GM12891 (cell line): Measurements from ENCODE around the gene GSTO2.
A peak's percentile ranks its signal among the peaks of the same experiment; 100 is the strongest.

Source experiments
- DNase-seq: peaks from one replicate; pipeline ENCODE4 v3.0.0; 2011; ENCODE audit warnings: low spot score; ENCODE audit not compliant: insufficient read length
- FAIRE-seq: peaks from 2 replicates; lab custom pipeline; 2011; peaks lifted over from hg19 to GRCh38; lab: Jason Lieb, UNC
- PAX5 ChIP-seq: IDR thresholded peaks from 2 replicates; pipeline ENCODE4 v1.6.1; 2011; ENCODE audit warnings: low read length, moderate library complexity, mild to moderate bottlenecking; ENCODE audit not compliant: insufficient read depth, severe bottlenecking
- POLR2A ChIP-seq: IDR thresholded peaks from 2 replicates; pipeline ENCODE4 v1.6.1; 2011; ENCODE audit warnings: low read depth, low read length, control low read depth
- POLR2AphosphoS5 ChIP-seq: IDR thresholded peaks from 2 replicates; pipeline ENCODE4 v1.6.1; 2011; ENCODE audit warnings: low read depth, low read length, control low read depth
- POU2F2 ChIP-seq: IDR thresholded peaks from 2 replicates; pipeline ENCODE4 v1.6.1; 2011; ENCODE audit warnings: low read depth, mild to moderate bottlenecking, control low read depth, low read length, moderate library complexity
- SPI1 ChIP-seq: IDR thresholded peaks from 2 replicates; pipeline ENCODE4 v1.6.1; 2011; ENCODE audit warnings: low read depth, low read length, control low read depth
- TAF1 ChIP-seq: IDR thresholded peaks from 2 replicates; pipeline ENCODE4 v1.6.1; 2011; ENCODE audit warnings: low read depth, low read length, control low read depth

The GSTO2 gene

DNA sequence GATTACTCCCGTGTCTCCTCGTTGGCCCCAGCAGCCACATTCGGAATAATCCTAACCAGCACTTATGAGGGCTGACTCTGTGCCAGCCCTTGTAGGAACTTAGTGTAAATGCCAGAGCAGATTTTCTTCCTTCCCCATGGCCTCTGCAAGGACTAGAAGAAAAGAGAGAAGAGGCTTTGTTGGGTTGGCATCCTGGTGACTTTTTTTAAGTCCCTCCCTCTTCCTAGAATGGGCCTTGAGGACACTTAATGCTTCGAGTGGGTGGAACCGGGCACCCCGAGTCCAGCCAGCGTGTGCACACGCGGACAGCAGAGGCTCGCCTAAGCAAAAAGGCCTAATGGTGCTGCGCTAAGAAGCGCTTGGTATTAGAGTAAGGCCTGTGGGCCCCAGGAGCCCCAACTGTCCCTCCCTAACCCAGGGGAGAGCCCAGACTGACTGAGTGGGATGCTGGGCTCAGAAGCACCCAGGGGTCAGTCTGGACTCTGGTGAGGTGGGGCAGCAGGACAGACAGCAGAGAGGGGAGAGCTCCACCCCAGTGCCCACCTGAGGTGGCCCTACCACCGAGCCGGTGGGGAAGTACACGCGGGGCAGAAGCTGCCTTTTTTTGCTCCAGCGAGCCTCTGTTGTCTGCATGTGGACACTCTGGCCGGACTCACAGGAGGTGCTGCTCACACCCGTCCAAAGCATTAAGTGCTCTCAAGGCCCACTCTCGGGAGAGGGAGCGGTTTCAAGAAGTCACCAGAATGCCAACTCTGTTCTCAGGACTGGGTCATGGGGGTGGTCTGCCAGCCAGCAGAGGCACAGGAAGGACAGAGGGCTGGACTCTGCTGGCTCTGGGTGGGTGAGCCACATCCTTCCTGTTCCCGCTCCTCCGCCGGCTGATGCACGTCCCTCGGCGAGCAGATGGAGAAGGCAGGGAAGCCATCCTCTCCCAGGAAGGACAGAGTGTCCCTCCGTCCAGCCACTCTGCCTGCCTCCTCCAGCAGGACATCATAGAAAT, 56.8 kb downstream of the GSTO2 start:
- TF ChIP-seq POU2F2: no peak
- no peak for TF ChIP-seq TAF1
- TF ChIP-seq POLR2AphosphoS5: no peak
- no peak for TF ChIP-seq SPI1
- TF ChIP-seq PAX5: no peak
- no peak for TF ChIP-seq POLR2A
- no peak for FAIRE-seq
- DNase-seq: no peak

DNA sequence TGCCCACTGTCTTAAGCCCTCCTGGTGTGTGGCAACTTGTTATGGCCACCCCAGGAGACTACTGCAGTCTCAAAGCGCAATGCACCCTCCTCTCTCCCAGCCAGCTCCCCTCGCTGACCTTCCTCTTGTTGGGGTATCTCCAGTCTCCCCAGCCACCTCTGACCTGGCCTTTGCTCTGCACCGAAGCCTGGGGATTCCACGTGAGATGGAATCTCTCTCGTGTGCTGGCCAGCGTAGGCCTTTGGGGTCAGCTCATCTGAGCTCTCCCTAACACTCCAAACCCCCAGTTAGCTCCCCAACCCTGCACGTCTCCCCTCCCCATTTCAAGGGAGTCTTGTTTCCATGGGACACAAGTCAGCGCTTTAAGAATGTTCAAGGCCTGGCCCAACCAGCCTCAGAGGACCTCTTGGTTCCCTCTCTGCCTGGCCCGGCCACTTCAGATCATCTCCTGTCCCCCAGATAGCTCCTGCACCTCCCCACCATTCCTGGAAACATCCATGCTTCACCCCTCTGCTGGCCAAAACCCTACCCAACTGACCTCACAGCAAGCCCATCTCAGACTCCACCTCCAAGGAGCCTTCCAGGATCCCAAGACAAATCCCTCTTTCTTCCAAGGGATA, 58.1 kb downstream of the GSTO2 start:
- FAIRE-seq: no peak

DNA sequence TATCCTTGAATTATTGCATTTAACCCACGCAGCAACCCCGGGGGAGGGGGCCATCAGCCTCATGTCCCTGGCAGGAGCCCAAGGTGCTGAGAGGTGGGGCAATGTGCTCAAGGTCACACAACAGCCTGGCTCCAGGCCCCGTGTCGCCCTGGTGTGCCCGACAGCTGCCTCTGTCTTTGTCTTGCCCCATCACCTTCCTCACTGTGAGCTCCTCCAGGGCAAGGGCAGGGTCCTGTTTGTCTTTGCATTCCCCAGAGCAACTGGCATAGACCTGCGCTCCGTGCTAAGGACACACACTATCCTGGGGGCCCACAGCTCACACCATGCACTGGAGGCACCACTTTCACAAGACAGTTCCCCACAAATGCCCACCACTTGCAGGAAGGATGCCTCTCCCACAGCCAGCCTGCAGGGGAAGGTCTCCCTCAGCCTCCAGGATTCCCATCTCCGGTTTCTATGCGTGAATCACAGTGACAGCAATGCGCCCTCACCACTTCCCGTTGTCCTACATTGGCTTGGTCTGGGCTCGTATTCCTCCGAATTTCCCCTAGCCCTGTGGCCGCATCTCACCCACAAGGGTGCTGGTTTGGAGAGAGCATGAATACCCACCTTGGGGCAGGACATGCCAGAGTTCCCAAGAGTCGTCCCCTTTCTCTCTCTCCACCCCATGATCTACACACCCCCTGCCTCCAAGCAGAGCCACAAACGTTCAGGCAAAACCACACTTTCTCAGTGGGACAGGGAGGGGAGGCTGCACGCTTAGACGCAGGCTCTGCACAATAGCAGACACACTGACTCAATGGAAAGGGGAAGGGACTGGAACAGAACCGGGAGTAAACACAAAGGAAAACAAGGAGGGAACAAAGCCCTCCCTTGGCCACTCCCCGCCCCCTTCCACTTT, 59.0 kb downstream of the GSTO2 start:
- TF ChIP-seq POU2F2: no peak
- FAIRE-seq: no peak
- no peak for DNase-seq

More for the DNA sequence above, 58.1 kb downstream of the GSTO2 start:
- TF ChIP-seq PAX5 (no peak), TAF1 (no peak), POU2F2 (no peak), POLR2A (no peak), SPI1 (no peak), POLR2AphosphoS5 (no peak)
- DNase-seq: no peak

DNA sequence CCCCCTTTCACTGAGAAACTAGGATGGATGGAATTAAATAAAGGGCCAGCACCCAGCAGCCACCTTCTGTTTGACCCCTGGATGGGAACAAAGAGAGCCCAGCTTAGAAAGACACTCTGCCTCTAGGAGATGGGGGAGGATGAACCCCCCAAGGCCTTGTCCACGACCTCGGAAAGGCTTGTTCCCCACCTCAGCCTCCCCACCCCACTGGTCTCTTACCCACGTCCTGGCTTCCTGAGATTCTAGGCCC, 59.6 kb downstream of the GSTO2 start:
- TF ChIP-seq POLR2A: no peak
- no peak for TF ChIP-seq TAF1
- no peak for TF ChIP-seq POLR2AphosphoS5
- TF ChIP-seq POU2F2: no peak
- no peak for TF ChIP-seq PAX5
- TF ChIP-seq SPI1: no peak
- FAIRE-seq (no peak), DNase-seq (no peak)

DNA sequence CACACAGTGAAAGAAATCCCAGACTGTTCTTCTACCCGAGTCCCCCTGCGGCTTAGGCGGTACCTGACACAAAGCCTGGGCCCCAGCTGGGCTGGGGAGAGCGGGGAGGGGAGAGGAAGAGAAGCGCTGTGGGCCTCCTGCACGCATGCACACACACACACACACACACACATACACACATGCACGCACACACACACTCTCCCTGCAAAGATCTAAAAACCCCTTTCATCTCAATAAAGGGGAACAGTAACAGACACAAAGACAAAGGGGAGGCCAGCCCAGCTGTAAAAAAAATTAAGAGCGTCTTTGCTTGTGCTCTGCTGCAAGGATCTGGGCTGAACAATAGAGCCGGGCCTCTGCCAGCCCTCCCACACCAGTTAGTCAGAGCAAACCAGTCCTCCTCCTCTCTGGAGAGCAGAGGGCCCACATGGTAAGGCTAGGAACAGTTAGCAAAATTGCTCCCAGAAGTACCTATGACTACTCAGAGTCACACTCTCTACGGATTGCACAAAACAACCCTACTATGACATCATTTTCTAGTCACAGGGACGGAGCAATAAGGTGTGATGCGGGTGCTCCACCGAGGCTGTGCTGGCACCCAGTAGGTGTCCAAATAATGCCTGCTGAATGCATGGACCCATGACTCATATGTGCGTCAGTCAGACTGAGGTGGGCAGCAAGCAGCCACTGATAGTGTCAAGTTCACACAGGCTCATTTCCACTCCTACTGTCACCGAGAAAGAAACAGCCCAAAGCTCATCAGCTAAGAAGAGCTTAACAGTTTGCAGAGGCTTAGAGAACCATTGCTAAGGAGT, 60.1 kb downstream of the GSTO2 start:
- FAIRE-seq (peak; percentile 33), DNase-seq (no peak)
- TF ChIP-seq SPI1: no peak
- TF ChIP-seq POU2F2: 0 out of 2 replicates have a peak, but pooled peaks have one; percentile 14
- TF ChIP-seq TAF1: no peak

DNA sequence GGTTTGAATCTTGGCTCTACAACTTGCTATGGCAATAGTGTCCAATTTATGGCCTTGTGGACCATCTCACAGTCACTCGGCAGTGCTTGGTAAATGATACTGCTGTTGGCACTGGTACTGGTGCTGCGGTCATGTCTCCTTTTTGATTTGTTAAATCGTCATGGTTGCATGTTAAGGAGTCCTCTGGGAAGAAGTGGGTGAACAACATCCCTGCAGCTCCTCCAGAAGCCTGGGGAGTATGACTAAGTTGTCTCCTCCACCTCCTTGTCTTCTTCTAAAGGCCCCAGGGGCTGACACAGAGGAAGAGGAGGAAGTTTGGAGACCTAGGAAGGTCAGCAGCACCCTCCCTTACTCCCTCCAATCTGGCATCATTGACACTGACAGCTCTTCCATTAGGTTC, 60.8 kb downstream of the GSTO2 start:
- DNase-seq (no peak), FAIRE-seq (no peak)
- no peak for TF ChIP-seq SPI1
- TF ChIP-seq TAF1: no peak
- TF ChIP-seq POLR2A: no peak
- no peak for TF ChIP-seq POLR2AphosphoS5
- TF ChIP-seq POU2F2: no peak
- no peak for TF ChIP-seq PAX5

DNA sequence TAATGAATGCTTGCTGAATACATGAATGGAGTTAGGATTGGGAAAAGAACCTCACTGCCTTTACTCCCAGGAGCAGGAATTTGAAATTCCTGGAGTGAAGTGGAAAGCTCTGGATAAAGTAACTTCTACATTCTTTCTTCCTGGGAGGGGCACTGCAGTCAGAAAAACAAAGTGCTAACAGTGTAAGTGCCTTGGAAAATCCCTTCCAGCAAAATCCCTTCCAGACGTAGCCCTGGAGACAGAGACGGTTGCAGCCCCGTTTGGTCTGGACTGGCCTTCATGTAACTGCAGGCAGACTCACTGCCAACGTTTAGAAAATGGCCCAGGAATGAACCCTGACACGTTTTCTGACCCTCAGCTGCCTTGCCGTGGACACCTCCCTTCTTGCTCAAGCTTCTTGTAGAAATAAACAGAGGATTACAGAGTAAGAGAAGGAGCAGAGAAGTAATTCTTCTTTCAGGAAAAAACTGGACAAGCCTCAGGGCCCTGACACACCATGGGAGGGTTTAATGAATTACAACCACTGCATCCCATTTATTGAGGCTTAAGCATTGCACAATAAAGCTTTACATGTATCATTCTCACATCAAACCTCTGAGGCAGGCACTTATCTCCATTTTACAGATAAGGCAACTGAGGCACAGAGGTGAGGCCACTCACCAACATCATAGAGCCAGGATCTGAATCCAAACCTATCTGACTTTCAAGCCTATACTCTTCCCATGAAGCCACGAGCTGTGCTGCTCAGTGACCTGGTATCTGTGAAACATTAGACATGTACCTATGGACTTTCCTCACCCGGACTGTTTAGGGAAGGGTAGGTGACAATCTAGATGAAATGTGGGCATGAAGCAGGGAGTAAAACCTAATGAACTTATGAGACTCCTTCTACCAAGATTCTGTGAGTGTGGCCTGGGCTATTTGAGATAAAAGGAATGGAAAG, 61.5 kb downstream of the GSTO2 start:
- FAIRE-seq: no peak
- DNase-seq: no peak
- TF ChIP-seq TAF1: no peak
- TF ChIP-seq POLR2A: no peak
- no peak for TF ChIP-seq PAX5
- no peak for TF ChIP-seq SPI1
- TF ChIP-seq POLR2AphosphoS5: no peak
- TF ChIP-seq POU2F2: no peak
